Measurements from ENCODE around the gene PRKN.

PRKN gene

DNA sequence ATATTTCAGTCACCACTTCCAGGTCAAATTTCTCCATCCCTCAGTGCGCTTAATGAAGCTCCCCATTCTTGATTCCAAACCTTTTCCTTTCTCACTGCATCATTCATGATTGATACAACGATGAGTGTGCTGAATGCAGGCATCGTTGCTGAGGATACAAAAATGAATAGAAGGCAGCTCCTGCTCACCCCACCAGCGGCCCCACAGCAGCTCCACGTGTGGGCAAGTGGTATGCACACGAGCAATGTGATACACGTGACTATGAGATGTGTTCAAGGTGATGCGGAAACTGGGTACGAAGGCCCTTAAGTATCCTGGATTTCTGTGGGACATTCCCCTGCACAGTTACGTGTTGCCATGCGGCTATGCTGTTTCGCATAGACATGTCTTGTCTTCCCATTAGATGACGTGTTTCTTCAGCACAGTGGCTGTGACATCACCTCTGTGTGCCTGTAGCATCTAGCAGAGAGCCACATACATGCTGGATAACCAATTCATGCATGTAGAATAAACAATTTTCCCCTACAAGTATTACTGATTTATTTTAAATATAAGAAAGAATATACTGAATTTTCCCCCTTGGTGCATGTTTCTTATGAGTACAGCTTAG is 1193.2 kb downstream of the PRKN start:
- TF ChIP-seq, protein P1, sequence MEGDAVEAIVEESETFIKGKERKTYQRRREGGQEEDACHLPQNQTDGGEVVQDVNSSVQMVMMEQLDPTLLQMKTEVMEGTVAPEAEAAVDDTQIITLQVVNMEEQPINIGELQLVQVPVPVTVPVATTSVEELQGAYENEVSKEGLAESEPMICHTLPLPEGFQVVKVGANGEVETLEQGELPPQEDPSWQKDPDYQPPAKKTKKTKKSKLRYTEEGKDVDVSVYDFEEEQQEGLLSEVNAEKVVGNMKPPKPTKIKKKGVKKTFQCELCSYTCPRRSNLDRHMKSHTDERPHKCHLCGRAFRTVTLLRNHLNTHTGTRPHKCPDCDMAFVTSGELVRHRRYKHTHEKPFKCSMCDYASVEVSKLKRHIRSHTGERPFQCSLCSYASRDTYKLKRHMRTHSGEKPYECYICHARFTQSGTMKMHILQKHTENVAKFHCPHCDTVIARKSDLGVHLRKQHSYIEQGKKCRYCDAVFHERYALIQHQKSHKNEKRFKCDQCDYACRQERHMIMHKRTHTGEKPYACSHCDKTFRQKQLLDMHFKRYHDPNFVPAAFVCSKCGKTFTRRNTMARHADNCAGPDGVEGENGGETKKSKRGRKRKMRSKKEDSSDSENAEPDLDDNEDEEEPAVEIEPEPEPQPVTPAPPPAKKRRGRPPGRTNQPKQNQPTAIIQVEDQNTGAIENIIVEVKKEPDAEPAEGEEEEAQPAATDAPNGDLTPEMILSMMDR (IDR thresholded peaks at IDR 0.05): no peak
- TF ChIP-seq ZFX (IDR thresholded peaks at IDR 0.05; ENCODE audit: borderline replicate concordance): no peak
- no peak overlapping the region for H3K27ac ChIP-seq

DNA sequence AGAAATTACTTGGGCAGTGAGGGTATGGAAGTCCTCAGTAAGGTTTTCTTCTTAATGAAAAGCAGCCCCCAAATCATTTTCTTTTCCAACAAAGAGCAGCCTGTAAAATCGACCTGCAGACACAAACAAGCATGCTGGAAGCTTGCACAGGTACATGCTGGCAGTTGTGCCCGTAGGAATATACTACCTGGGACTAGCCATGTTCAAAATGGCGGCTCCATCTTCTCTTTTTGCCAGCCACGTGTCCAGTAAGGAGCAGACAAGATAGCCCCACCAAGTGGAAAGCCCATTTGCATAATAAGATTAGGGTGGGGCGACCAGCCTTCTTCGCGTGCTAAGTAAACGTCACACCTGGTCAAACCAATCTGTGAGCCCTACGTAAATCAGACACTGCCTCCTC is 1194.3 kb downstream of the PRKN start:
- no peak overlapping the region for H3K27ac ChIP-seq
- TF ChIP-seq, protein P1 (IDR thresholded peaks at IDR 0.05): no peak
- TF ChIP-seq ZFX (IDR thresholded peaks at IDR 0.05; ENCODE audit: borderline replicate concordance): no peak

DNA sequence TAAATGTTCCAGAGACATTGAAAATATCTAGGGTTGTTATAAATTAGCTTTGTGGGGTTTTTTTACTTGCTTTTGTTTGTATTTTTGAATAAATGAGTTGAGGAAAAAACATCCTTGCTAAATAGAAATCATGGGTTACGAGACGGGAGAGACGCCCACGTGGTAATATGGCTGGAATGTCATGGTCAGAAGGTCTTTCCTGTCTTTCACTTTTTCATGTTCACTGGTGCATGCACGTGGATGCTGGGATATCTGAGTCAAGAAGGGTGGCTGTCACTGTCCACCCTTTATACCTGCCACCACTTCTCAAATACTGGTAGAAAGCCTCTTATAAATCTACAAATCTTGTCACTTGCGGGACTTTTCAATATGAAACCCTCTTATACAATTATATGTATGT is 1195.0 kb downstream of the PRKN start:
- TF ChIP-seq, protein P1 (IDR thresholded peaks at IDR 0.05): no peak
- TF ChIP-seq ZFX (IDR thresholded peaks at IDR 0.05; ENCODE audit: borderline replicate concordance): no peak
- H3K27ac ChIP-seq: no peak overlapping the region

DNA sequence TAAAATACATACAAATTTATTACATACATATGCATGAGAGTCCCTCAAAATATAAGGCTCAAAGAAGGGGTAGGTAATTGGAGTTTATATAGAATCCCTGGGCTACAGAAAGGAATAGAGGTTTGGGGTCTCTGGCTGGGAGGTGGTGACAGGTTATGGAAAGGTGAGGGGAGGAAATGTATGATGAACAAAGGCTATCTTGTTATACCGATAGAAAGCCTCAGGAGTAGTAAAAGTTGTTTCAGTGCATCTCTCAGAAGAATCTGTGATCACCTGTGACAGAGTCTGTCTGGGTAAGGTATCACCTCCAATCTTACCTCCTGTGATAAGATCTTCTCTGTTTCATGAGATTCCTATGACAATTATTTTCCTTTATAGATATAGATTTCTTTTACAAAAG is 1200.8 kb downstream of the PRKN start:
- H3K27ac ChIP-seq: no peak overlapping the region
- no peak for TF ChIP-seq ZFX (IDR thresholded peaks at IDR 0.05; ENCODE audit: borderline replicate concordance)
- TF ChIP-seq, protein P1 (IDR thresholded peaks at IDR 0.05): no peak

DNA sequence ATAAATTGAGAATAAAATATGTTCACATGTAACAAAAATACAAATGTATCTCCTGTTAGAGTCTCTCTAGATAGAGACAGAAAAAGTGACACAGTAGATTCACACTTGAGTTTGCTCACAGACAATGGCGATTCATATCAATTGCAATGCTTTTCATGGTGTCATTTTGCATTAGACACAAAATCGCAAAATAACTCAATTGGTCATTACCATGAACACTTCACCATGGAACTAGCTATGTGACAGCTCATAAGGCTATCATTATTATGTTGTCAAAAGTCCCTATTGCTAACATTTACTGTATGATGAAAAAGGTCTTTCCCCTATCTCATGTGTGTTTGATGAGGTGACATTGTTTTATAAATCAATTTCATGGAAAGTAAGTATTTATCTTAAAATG is 1204.2 kb downstream of the PRKN start:
- no peak for TF ChIP-seq ZFX (IDR thresholded peaks at IDR 0.05; ENCODE audit: borderline replicate concordance)
- TF ChIP-seq, protein P1 (IDR thresholded peaks at IDR 0.05): no peak
- H3K27ac ChIP-seq: no peak overlapping the region

DNA sequence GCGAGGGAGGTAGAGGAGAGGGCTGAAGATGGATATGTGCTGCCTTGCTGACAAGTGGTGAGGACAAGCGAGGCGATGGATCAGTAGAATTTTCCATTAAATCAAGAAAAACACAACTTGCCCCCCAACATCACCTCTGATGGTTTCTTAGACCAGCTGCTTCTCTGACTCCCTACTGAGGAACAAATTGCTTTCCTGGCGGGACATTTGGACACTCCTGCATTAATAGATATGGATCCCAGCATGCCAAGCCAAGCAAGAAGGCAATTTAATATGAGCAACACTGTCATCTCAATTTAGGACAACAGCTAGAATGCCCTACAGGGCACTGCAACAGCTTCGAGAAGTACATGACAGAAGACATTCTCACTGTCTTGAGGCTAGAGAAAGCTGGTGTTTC is 1205.3 kb downstream of the PRKN start:
- H3K27ac ChIP-seq: no peak overlapping the region
- TF ChIP-seq, protein P1 (IDR thresholded peaks at IDR 0.05): no peak
- no peak for TF ChIP-seq ZFX (IDR thresholded peaks at IDR 0.05; ENCODE audit: borderline replicate concordance)

DNA sequence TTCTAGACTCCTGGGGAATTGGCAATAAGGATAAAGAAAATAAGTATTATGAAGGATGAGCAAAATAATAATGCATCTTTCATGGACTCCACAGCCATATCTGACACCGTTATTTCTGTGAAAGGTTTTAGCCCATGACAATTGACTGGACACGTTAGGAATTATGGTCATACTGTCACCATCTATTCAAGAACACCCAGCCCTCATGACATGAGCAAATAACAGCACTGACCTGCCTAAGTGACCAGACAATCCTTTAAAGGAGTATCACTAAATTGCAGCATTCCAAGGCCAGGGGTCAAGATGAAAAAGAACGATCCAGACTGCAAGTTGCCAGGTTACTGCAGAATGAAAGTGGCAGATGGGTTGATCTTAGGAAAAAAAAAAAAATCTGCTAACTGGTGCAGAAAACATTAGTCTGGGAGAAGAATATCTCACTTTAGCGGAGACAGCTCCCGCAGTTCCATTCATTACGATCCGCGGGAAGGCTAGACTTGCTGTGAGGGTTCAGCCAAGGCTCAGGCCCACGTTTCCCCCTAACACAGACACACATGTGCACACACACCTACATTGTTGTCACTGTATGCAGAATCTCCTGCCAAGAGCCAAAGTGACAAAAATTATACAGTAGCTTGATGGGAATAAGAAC is 1216.0 kb downstream of the PRKN start:
- no peak overlapping the region for H3K27ac ChIP-seq
- no peak for TF ChIP-seq ZFX (IDR thresholded peaks at IDR 0.05; ENCODE audit: borderline replicate concordance)
- TF ChIP-seq, protein P1 (IDR thresholded peaks at IDR 0.05): no peak

All from 22Rv1 (cell line).